GM18870 (cell line): ENCODE results near the gene KRT71.

Source experiments
- ATAC-seq: cut with Tn5 transposase; IDR thresholded peaks from one replicate; pipeline ENCODE4 v1.9.1; 2021; ENCODE audit warnings: moderate library complexity; ENCODE audit not compliant: unreplicated experiment

KRT71 gene

GRCh38 chr12:52575948-52576347, 23.0 kb upstream of the KRT71 start:
- ATAC-seq, result no peak

DNA sequence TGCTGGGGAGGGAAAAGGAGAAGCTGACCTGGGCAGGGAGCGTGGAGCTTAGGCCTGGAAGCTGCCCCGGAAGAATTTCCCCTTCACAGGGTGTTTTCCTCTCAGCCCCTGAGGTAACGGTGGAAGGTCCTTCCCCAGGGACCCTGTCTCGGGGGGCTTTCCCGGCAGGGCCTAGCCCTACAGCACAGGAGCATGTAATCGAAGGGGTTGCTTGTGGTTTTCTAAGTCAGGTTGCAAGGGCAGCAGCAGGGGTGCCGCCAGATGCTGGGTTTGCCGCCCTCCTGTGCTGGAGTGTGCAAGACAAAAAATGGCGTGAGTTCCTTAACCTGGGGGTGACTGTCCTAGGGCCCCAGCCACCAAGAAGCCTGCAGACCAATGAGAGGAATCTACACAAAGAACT, 22.3 kb upstream of the KRT71 start:
- no peak for ATAC-seq

DNA sequence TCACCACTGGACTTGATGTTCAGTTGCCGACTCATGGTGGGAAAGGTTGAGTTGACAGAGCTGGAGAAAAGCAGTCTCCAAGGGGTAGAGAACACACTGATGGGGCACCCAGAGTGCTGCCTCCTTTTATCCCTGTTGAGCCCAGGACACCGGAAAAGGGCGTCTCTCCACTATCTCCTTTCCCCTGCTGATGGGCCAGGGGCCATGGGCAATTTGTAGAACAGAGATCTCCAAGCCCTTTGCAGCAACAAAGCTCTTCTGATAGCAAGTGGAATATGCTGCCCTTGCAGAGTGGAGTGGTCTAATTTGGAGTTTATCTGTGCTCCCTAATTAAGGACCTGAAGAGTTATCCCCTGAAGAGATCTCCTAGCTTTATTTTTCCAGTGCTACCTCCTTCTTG, 20.8 kb upstream of the KRT71 start, which contains the start of gene KRT74:
Gene KRT74 (minus strand): TSS at position 101 of the 400 bp plus-strand sequence. CDS start 66 bp downstream, at position 35.
- no peak for ATAC-seq

- ATAC-seq, result no peak
Measured at GRCh38 chr12:52573306-52573705, 20.4 kb upstream of the KRT71 start.

DNA sequence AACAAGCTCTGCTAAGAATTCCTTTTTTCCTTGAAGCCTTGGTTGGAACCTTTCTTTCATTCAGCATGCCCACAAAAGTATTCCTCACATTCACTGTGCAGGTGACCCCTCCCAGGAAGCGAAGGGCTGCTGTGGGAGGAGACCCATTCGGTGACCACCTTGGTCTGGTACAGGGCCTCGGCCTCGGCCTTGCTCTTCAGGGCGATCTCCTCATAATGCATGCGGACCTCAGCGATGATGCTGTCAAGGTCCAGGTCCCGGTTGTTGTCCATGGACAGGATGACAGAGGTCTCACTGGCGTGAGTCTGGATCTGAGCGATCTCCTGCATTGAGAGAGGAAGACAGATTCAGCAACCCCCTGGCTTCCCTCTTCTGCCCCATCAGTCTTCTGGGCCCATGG, 17.6 kb upstream of the KRT71 start:
- no peak for ATAC-seq

DNA sequence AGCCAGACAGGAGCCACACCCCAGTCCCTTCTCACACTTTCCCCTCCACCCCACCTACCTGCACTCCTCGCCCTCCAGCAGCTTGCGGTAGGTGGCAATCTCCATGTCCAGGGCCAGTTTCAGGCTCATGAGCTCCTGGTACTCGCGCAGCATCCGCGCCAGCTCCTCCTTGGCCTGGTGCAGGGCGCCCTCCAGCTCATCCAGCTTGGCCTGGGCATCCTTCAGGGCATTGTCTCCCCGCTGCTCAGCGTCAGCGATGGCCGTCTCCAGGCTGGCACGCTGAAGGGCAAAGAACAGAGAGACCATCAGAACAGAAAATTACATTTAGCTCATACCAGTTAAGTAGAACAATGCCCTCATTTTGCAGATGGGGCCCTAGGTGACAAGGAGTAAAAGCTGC, 15.2 kb upstream of the KRT71 start:
- no peak for ATAC-seq

DNA sequence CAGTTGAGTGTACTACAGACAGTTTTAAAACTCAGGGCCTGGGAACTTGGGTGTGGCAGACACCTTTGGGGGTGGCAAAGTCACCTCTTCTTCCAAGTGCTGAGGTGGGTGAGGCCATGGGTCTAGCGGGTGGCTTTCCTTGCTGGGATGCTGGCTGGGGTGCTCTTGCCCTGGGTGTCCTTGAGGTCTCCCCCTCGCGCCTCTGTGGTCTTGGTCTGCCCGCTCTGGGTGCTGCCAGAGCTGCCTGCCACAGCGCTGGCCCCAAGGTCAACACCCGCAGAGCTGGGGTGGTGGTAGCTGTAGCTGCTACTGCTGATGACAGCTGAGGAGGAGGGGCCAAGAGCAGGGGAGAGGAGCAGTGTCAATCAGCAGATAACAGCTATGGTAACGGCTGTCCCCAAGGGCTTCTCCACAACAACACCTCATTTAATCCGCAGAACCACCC, 13.9 kb upstream of the KRT71 start:
- ATAC-seq, result no peak

DNA sequence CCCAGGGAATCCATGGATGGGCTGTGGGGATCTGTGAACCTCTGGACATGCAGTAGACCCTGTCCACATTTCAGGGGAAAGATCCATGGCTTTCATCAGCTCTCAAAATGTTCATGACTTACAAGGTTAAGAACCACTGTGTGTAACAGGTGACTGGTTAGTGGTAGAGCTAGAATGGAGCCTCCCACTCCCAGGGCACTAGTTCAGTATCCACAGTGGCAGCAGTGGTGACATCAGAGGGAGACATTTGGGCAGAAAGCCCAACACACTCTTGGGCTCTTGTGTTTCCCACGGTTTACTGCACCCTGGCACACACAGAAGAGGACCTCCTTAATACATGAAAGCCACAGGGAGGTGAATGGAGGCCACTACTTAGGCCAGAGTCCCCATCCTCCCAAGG, 11.6 kb upstream of the KRT71 start:
- no peak for ATAC-seq

GRCh38 chr12:52561880-52562449, 9.0 kb upstream of the KRT71 start:
- ATAC-seq, result no peak

GRCh38 chr12:52559979-52560378, 7.0 kb upstream of the KRT71 start:
- no peak for ATAC-seq

GRCh38 chr12:52558781-52559445, 6.0 kb upstream of the KRT71 start:
- ATAC-seq, result no peak

- ATAC-seq, result no peak
Measured at GRCh38 chr12:52557476-52557875, 4.5 kb upstream of the KRT71 start.

- no peak for ATAC-seq
Measured at GRCh38 chr12:52555577-52555976, 2.6 kb upstream of the KRT71 start.

GRCh38 chr12:52552055-52552454, 890 bp downstream of the KRT71 start:
- no peak for ATAC-seq

- ATAC-seq, result no peak
Measured at GRCh38 chr12:52551216-52551865, 1.6 kb downstream of the KRT71 start.

DNA sequence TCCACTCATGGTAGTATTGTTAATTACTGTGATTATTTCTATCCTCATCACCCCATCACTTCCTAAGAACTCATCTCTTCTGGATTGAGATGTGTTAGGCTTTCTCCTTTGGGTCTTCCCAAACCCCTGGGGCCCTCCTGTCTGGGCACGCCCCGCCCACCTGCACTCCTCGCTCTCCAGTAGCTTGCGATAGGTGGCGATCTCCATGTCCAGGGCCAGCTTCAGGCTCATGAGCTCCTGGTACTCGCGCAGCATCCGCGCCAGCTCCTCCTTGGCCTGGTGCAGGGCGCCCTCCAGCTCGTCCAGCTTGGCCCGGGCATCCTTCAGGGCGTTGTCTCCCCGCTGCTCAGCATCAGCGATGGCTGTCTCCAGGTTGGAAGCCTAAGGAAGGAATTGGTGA, 6.8 kb downstream of the KRT71 start:
- no peak for ATAC-seq

DNA sequence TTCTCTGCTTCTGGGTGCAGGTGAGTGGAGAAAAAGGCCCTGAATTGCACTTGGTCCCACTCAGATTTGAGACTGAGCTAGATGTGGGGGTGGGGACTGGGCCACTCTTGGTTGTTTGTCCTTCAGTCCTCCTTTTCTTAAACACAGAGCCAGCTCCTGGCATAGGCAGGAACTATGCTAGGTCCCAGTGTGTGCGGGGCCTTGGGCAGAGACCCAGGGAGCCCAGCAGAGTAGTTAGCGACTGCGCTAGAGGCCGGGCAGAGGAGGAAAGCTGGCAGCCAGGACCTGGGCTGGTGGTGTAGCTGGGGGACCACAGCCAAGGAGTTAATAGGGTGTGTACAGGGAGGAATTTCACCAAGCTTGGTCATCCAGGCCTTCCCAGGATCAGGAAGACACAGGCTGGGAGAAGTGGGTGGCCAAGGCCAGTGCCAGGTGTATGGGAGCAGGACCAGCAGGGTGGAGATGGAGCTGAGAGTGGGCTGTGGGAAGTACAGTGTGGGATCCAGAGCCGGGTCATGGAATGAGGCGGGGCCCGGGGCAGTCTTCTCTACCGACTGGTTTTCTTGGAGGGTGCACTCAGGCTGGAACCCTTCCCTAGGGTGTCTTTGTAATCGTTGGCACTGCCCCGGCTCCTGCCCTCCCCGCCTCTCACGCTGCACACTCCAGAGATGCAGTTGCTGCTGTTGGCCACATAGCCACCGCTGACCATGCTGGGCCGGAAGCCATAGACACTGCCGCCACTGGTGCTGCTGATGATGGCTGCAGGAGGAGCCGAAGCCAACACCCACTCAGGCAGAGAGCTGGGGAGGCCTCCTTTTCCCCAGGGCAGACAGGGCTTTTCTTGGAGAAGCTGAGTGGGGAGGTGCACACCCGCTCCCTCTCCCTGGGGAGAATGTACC, 8.7 kb downstream of the KRT71 start:
- no peak for ATAC-seq

DNA sequence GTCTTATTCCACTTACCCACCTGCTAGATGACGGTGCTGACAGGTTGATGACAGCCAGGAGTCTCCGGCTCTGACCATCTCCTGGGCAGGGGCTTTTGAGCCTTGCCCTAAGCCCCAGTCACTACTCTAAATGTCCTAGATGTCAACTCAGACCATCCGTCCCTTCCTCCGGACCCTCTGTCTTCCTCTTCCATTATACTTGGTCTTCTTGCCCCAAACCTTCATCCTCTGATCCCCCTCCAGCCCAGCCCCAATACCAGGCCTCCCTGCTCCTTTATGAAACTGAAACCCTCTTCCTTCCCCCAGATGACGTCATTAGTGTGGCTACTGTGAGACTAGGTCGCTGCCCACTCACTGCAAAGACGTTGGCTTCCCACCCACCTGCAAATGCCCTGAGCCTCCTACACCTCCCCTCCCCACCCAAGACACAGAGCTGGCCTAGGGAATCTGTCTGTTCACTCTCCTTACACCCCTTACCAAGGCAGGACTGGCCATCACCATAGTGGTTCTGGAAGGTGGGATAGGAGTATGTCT, 10.1 kb downstream of the KRT71 start:
- ATAC-seq, result no peak

DNA sequence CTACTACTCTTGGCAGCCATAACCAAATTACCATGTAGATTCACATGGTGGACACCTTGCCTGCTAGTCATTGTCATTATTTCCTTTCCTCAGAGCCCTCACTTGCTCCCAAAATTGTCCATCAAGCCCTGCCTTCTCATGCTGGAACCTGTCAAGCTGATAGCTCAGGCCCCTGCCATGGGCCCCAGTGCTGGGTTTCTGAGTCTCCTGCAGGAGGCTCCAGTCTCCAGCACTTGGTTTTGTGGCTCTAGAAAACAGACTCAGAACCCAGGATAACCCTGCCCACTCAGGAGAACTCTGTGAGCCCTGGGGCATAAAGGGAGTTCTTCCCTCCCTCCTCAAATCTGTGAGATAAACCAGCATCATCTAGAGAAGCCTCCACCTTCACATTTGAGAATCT, 10.8 kb downstream of the KRT71 start:
- no peak for ATAC-seq

GRCh38 chr12:52541709-52542108, 11.2 kb downstream of the KRT71 start:
- ATAC-seq, result no peak

DNA sequence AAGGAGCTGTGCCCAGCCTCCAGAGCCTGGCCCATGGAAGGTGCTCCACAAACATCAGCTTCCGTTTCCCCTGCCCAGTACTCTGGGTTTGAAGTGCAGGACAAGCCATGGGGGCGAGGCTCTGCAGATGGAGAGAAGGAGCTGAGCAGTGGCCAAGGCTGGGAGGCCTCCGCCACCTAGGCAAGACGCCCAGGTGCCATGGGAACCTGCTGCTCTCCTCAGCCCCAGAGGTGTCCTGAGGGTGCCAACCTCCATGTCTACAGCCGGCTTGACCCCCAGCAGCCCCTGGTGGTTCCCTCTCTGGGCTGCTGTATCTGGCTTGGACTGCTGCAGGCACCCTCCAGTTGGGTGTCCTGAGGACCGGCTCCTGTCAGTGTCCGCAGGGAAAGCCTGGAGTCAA, 12.4 kb downstream of the KRT71 start:
- ATAC-seq, result no peak
